Ovary (tissue), 3 donors: ENCODE measurements around the gene PHF21A.

Experiments
- CTCF ChIP-seq, 3 donors: fragments of 450-650 bp in 2 of 3; fragments of 200-600 bp in 1 of 3; IDR thresholded peaks; one replicate each; pipeline versions ENCODE4 v1.5.1 to v1.8.0; 2016 to 2022; ENCODE audit warnings: antibody characterized with exemption in 3 of 3, mild to moderate bottlenecking in 1 of 3
- EP300 ChIP-seq: sonication (generic); formaldehyde crosslinking; IDR thresholded peaks from one replicate; pipeline ENCODE4 v1.6.1; 2017; ENCODE audit warnings: antibody characterized with exemption
- POLR2A ChIP-seq: fragments of 450-650 bp; IDR thresholded peaks from one replicate; pipeline ENCODE4 v1.6.1; 2017; ENCODE audit warnings: antibody characterized with exemption, mild to moderate bottlenecking, moderate library complexity
- donor health status: DM: no; HTN: no; CAD: no.

- TF ChIP-seq POLR2A (no peak), CTCF (IDR thresholded peaks at IDR 0.05) (no peak), EP300 (no peak)
Observed at GRCh38 chr11:45889966-45890365, 231.3 kb downstream of the PHF21A start.
